K562 (cell line): Measurements from ENCODE around the gene C1QC. TPM values are rescaled to one million over a fixed set of nuclear protein-coding genes. Genes with fewer than 3 reads are reported as not detected.

Experiments
- AFF4 ChIP-seq: sonication (generic); formaldehyde crosslinking; IDR thresholded peaks from 2 replicates; pipeline ENCODE4 v1.8.0; 2023; ENCODE audit warnings: mild to moderate bottlenecking, missing genetic modification reagents
- ELF4 ChIP-seq: fragments of 450-650 bp; formaldehyde crosslinking; IDR thresholded peaks from 2 replicates; pipeline ENCODE4 v1.4.0; 2022; ENCODE audit warnings: missing genetic modification characterization
- GMEB1 ChIP-seq: fragments of 250-450 bp; sonication (Bioruptor Pico); IDR thresholded peaks from 2 replicates; pipeline ENCODE4 v1.4.0; 2020; ENCODE audit warnings: mild to moderate bottlenecking
- HINFP ChIP-seq: fragments of 450-650 bp; conservative IDR thresholded peaks from 2 replicates; pipeline ENCODE4 v1.6.1; 2016; ENCODE audit warnings: missing genetic modification characterization, low read depth, mild to moderate bottlenecking, control low read depth, missing compliant biosample characterization
- KAT2B ChIP-seq: IDR thresholded peaks from one replicate; pipeline ENCODE4 v1.6.1; 2012; ENCODE audit warnings: low read depth, mild to moderate bottlenecking, control low read depth, inconsistent platforms, low read length, moderate library complexity
- SRF ChIP-seq, 2 experiments: fragments of 250-450, 450-650 bp in 1 of 2; sonication (Bioruptor Pico) in 1 of 2; sonication (generic) in 1 of 2; formaldehyde crosslinking; IDR thresholded peaks; 2 replicates each; pipeline versions ENCODE4 v1.5.0 to v1.5.1; 2020 to 2022; ENCODE audit warnings: mild to moderate bottlenecking in 1 of 2, missing genetic modification reagents in 1 of 2
- STAT6 ChIP-seq: sonication (generic); formaldehyde crosslinking; IDR thresholded peaks from 2 replicates; pipeline ENCODE4 v1.8.1; 2023; ENCODE audit warnings: mild to moderate bottlenecking, missing genetic modification reagents
- TOE1 ChIP-seq, 2 experiments: fragments of 450-650 bp in 1 of 2; sonication (generic) in 1 of 2; formaldehyde crosslinking in 1 of 2; IDR thresholded peaks; 2 replicates each; pipeline versions ENCODE4 v1.7.1 to v1.8.0; 2016 to 2022; ENCODE audit warnings: borderline replicate concordance in 2 of 2, mild to moderate bottlenecking in 2 of 2, antibody characterized with exemption in 1 of 2, inconsistent platforms in 1 of 2, low read depth in 1 of 2, missing genetic modification reagents in 1 of 2, moderate library complexity in 1 of 2
- ZBTB1 ChIP-seq: sonication (generic); formaldehyde crosslinking; IDR thresholded peaks from 2 replicates; pipeline ENCODE4 v1.8.1; 2023; ENCODE audit warnings: missing genetic modification reagents, low read depth, mild to moderate bottlenecking, borderline replicate concordance
- ZNF324 ChIP-seq: fragments of 250-450 bp; sonication (Bioruptor Pico); IDR thresholded peaks from 2 replicates; pipeline ENCODE4 v1.4.0; 2020; ENCODE audit warnings: mild to moderate bottlenecking
- ZNF592 ChIP-seq: fragments of 450-650 bp; IDR thresholded peaks from 2 replicates; pipeline ENCODE4 v1.6.1; 2017; ENCODE audit warnings: antibody characterized with exemption, mild to moderate bottlenecking
- ZNF75A ChIP-seq: fragments of 450-650 bp; formaldehyde crosslinking; IDR thresholded peaks from 2 replicates; pipeline ENCODE4 v1.4.0; 2020; ENCODE audit warnings: mild to moderate bottlenecking
- polyA plus RNA-seq, 8 experiments: library from polyadenylated mRNA; depleted of rRNA in 4 of 8; stranded (reverse) in 5 of 8; unstranded in 3 of 8; fragments of >200 nt; fragmentation: Nextera tagmentation in 2 of 8; fragmentation: Illumina TruSeq in 1 of 8; extraction: Ambion mirVana in 2 of 8; extraction: Trizol in 1 of 8; gene quantifications; 2 replicates each; pipeline versions ENCODE4 v1.2.1 to v1.2.3, GENCODE V29; 2011 to 2014; ENCODE audit warnings: inconsistent platforms in 1 of 8, missing spikeins in 1 of 8
- total RNA-seq, 7 experiments: library from RNA; depleted of rRNA in 6 of 7; stranded (reverse); fragments of >200 nt in 6 of 7; fragmentation: Illumina TruSeq in 2 of 7; extraction: Trizol in 2 of 7; gene quantifications; 2 replicates each; pipeline versions ENCODE4 v1.2.1 to v1.2.3, GENCODE V29; 2011 to 2021; ENCODE audit warnings: low replicate concordance in 1 of 7

The C1QC gene
- total and polyA plus RNA-seq, 9 of the 15 experiments (the other 6 are each of a cell fraction or from before 2014, with no cell fraction given) = 0.69 TPM; not detected in 8

GRCh38 chr1:22611530-22611947 is 31.9 kb upstream of the C1QC start (continued):
- TF ChIP-seq AFF4 (CRISPR knock-in tag) (no peak), ZNF75A (CRISPR knock-in tag) (no peak), ELF4 (CRISPR knock-in tag) (no peak), TOE1 (IDR thresholded peaks at IDR 0.05; ENCODE audit: borderline replicate concordance) (no peak), TOE1 (CRISPR knock-in tag; IDR thresholded peaks at IDR 0.05; ENCODE audit: borderline replicate concordance, low read depth) (peak; percentile 87; the same call in 1 of the 2 replicates), STAT6 (no peak), GMEB1 (CRISPR knock-in tag) (no peak), ZNF592 (no peak), SRF (CRISPR knock-in tag; IDR thresholded peaks at IDR 0.05) (no peak), ZBTB1 (0 out of 2 replicates have a peak, but pooled peaks have one; percentile 58), ZNF324 (CRISPR knock-in tag) (no peak), HINFP (tag) (0 out of 2 replicates have a peak, but pooled peaks have one; percentile 23), KAT2B (no peak)
